HG02938 (cell line): ENCODE results near the gene PDCD4.
A peak's percentile ranks its signal among the peaks of the same experiment; 100 is the strongest.

ENCODE experiments used
- ATAC-seq: cut with Tn5 transposase; IDR thresholded peaks from one replicate; pipeline ENCODE4 v1.9.1; 2021; ENCODE audit warnings: mild to moderate bottlenecking, moderate library complexity; ENCODE audit not compliant: unreplicated experiment

Gene PDCD4

DNA sequence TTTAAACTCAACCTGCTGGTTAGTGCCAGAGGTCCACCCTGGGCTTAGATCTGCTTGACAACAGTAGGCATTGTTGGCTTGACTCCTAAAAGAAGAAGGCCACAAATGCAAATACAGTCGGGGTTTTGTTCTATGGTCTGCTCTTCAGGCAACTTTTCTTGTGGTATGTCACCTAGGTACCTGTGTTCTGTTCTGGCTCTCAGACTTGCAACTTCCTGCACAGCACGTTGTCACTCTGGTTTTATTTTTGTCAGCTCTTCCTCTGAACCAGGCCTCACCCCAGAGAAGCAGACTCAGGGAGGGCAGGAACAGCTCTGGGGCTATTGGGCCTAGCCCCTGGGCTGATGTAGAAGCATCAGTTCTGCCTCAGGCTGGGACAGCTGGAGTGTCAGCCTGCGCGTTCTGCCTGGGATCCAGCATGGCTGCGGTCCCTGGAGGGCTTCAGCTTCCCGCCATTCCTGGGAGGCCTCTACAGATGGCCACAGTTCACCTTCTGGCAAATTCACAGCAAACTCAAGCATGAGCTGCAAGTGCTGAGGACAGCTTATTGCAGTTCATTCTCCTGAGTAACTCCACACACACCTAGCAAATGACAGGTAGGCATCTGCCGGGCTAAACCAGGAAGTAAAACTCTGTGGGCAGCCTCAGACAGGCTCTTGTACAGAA is 11.0 kb upstream of the PDCD4 start:
- peak; percentile 49 for ATAC-seq

DNA sequence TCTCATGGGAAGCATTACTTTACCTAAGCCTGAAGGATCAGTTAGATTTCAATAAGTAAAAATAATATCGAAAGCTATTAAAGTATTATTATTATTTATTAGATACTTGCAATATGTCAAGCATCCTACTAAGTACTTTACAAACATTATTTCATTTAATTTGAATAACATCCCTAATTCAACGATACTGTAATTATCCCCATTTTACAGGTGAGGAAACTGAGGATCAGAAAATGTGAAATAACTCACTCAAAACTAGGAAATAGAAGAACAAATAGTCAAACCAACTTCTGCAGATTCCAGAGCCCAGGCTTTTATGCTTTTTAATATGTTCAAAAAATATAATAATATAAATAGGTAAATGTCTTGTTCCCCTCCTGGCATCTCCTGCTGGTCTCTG is 10.3 kb upstream of the PDCD4 start:
- no peak for ATAC-seq

DNA sequence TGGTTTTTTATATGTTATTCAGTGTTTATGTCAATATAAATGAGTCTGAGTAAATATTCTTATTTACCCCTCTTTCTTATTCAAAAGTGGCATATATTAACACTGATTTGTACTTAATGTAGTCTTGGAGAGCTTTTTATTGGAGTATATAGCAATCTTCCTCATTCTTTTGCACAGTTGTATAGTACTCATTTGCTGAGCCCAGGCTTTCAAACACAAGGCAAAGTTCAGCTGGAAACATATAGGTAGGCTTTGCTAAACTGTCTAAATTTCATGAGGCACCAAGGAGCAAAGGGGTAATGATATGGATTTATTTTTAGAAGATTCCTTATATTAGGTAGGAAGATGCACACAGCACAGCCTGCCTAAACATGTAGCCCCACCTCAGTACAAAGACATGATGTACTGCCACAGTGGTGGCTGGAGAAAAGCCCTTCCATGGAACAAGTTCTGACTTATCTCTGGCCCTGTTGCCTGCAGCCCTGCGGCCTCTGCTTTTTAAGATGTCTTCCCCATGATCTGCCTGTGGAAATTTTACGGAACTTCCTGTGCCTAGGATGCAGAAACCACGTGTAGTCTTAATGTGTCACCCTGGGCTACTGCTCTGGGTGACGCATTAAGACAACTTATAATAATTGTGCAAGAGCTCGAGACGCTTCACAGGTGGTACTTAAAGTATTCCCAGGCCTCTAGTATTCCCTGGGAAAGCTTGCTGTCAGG is 9.6 kb upstream of the PDCD4 start:
- ATAC-seq: no peak

DNA sequence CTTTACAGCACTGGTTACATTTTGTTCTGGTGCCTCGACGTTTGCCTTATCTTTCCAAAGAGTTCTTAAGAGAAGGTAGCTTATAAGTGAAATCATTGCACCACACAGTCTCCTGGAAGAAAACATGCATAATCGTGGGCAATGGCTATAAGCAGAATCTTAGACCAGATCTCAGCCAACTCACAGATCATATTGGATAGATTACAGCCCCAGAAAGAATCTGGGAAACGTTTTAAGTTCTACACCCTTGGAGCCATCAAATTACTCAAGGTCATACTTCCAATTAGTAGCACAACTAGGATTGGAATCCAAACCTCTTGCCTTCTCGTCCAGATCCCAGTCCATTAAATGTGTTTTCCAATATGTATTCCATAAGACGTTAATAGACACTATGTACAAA is 8.8 kb upstream of the PDCD4 start:
- no peak for ATAC-seq

DNA sequence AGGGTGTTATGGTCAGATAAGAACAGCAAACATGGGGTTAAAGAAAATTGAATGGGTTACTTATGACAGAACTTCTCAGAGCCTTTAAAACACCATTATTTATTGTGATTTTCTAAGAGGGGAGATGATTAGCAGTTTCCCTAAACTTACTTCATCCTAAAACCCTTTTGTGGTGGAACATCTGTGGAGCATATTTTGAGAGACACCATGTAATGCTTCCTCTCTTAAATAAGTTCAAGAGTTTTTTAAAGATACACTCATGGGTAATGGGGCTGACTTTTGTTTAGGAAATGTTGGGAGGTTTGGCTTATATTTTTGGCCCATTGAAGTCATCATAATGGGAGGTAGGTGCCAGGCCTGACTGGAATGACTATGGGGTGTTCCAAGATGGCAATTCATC is 8.4 kb upstream of the PDCD4 start:
- no peak for ATAC-seq

DNA sequence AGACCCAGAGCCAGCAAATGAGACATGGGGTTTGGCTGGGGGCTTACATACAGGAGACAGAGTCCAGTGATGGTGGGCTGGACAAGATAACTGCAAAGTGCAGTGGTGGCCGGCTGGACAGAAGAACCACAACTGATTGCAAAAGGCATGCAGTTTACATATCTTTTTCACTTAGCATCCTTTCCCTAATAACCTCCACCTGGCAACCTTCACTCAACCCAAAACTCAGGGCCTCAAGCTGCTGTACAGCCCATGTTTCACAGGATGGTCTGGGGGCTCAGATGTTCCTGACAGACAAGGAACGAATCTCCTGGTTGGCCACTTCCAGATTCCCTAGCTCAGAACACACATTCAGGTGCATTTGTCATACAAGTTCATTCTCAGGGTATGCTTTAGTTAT is 7.8 kb upstream of the PDCD4 start:
- no peak for ATAC-seq

DNA sequence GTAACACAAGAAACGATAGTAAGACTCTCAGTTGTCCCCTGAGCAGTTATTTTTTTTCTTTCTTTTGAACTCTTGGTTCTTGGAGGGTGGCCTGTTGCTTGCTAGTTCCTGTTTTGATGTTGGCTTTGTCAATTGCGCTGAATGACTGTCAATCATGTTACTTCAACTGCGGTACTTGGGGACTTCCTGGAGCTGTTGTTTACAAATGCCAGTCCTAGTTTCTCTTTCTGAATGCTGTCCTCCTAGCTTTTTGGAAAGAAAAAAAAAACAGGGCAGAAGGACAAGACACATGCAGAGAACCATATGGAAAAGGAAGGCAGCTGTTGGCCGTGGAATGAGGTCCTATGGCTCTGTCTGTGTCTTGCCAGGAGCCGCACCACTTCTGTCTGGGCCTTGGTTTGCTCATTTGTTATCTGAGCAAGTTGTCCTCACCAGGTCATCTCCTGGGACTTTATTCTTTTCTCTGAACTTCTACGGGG is 7.0 kb upstream of the PDCD4 start:
- ATAC-seq: peak; percentile 63

DNA sequence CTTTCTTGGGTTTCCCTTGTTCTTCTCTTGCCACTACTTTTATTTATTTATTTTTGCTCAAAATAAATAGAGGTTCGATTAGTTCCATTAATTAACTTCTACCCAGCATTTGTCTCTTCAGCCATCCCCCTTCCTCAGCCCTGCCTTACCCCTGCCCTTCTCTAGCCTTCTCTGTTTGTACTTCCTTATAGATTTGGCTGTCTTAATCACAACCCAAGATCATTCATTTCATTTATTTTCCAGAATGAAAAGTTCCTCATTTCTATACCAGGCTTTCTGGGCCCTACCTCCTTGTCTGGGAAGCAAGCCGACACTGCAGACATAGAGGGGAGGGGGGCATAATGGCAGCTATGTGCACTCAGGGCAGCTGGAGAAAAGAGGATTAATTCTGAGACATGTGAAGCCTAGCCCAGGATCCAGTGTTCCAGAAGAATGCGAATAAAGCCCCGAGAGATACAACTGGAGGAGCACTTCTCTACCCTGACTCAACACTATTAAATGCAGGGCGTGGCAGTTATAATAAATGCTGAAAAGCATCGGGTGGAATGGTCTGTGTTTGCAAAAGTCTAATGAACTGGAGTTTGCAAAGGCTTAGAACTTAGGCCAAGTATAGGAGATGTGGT is 6.4 kb upstream of the PDCD4 start:
- no peak for ATAC-seq

DNA sequence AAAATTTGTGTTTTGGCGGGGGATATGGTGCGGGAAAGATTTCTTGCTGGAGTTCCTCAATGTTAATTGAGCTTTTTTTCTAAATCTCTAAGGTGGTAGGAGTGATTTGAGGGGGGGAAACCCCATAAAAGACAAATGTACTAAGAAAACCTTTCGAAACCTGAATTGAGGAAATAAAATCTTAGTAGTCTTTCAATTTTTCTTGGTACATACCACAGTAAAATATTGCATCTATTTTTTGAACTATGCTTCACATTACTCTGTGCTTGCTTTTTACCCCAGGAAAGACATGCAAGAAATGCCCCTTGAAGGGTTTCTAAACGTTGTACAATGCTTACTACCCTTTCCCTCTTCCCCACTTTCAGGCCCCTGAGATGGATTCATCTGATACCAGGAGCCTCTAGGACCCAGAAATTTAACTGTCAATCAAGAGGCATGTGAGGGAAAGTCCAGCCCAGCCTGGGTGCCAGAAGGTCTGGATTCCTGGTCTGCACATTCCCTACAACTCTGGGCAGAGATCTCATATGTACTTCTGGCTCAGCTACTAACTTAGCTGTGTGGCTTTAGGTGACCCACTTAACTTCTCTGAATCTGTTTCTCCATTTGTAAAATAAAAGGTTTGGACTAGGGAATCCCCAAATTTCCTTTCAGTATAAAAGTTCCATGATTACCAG is 5.8 kb upstream of the PDCD4 start:
- peak; percentile 37 for ATAC-seq

DNA sequence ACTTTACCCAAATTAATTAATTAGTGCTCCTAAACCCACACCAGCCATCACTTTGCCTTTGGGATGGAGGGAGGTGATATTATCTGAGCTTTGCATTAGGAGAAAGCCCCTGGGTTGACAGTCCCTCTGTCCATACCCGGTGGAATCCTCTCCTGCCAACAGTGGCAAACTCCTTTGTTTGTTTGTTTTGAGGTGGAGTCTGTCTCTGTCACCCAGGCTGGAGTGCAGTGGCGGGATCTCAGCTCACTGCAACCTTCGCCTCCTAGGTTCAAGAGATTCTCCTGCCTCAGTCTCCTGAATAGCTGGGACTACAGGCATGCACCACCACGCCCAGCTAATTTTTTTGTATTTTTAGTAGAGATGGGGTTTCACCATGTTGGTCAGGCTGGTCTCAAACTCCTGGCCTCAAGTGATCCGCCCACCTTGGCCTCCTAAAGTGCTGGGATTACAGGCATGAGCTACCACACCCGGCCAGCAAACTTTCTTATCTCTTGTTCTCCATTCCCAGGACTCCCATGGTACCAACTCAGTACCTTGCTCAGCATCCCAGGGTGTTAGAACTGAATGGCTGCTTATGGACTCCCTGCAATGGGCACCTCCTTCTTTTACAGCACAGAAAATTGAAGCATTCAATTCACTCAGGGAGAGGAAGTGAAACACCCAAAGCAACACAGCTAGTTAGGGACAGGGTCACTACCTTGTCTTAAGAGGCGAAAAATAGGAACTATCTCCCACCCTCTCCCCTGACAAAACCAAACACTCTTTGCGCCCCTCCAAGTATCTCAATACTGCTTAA is 4.5 kb upstream of the PDCD4 start:
- ATAC-seq: peak; percentile 39

DNA sequence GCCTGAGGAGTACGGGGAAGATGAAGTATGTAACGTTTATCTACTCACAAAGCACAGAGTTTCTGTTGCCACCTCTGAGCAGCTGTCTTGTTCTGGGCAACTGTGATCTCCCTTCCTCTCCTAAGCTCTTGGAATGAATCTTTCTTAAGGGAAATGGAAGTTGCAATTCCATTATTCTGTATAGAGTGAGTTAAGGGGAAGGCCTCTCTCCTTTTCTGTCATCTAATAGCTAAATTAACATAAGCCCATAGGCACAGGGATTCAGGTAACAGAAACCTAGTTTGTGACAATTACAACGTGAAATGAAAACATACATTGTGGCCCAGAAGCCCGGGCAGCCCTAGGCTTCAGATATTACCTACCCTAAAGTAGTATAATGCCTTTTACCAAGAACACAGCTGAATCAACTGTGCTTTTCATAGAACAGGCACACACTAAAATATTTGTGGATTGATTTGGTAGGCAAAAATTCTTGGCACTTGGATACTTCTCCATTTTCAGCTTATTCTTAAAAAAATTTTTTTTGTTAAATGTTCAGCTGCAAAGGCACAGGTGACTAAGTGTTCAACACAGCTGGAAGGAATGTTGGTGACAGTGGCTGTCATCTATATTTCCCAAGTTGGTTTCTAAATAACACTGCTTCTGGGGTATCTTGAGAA is 3.8 kb upstream of the PDCD4 start:
- no peak for ATAC-seq

DNA sequence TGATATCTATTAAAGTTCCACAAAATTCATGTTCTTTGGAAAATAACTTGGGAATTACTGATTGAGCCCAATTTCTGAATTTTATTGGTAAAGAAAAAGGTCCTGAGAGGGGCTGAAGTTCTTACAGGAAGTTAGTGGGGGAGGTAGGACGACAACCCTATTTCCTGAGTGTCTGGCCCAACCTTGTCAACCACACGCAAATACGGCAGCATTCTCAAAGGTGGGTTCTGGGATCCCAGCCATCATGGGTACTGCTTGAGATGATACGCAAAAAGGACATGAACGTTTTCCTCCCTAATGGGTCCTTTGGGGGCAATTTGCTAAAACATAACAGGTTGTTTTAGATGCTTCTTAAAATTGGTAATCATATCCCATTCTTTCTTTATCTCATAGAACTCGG is 2.7 kb upstream of the PDCD4 start:
- no peak for ATAC-seq

DNA sequence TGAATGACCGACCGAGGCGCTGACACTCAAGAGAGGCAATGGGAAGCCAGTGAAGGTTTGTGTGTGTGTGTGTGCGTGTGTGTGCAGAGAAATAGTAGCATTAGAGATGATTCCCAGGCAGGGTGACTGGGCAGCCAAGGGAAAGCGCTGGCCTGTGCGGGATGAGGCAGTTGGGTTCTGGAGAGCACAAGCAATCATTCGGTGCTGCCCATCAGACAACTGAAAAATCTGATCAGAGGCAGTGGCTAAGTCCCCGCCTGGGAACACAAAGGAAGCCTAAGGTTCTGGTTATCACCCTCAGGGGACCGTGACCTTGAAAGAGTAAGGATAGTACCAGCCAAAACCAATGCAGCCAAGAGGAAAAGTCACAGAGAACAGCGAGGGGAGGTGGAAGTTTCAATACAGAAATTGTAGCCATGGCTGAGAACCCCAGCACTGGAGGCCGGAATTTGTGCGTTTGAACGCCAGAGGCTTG is 868 bp upstream of the PDCD4 start:
- ATAC-seq: no peak

DNA sequence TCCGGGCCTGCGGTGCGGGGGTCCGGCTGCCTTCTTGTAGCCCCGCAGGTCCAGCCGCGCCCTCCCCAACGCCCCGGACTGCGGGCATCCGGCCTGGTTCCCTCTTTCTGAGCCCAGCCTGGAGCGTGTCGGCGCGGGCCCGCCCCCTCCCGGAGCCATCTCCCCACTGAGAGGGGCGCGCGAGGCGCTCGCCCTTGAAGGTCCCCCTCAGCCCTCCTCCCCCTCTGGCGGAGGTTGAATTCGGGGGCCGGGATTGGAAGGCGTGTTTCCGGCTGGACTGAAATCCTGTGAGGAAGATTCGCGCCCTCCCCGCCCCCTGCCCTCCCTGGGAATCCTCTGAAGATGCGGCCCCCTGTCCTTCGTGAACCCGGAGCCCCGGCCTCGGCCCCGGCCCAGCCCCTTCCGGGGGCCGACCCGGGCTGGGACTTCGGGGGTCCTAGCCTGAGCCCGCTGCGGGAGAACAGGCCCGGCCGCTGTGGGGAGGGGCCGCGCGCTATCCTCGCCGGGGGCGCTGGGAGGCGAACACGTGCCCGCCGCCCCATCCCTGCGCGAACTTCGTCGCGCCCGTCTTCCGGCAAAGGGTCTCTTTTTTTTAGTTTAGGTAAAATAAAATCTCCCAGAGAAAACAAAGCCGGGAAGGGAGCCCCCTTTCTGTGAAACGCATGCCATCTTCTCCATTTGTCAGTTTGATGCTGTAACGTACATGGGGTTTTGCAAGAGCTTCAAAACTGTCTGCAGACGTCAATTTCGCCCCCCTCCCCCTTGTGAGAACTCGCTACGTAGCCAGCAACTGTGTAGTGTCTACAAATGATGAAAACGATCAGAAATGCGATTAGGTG is 636 bp downstream of the PDCD4 start:
- peak; percentile 39 for ATAC-seq

DNA sequence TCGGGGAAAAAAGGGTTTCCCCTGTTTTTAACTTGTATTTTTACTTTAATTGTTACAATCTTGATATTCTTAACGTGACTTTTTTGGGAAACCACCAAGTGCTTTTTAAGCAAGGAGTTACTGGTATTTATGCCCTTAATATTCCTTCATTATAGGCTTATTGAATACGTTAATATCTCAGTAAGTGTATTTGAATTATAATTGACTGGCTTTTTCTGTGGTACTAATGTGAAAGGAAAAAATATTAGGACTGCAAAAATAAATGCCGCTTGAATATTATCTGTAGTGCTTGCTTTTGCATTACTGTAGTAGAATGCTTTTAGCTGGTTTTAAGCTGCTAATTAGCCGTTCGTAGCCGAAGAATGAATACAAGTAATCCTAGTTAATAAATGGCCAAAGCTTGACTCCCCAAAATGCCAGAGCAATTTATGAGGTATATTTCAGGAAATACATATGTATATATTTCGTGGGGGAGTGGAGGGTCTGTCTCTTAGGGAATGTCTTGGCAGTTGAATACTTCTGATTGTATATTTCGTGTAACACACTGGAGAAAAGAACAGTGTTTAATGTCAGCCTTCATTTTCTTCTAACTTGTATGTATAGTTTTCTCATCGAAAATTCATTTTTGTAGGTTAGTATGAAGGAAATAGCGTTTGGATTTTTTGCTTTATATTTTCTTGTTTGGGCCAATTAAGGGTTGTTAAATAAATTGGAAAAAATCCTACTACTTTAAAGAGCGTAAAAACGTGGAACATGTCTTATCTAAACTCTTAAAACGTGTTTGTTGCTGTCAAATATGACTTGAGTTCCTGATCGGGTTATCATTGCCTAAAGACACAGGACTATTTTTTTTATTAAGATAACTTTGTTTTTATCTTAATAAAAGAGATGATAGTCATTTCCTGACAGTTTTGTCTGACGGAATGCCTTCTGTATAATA is 1.5 kb downstream of the PDCD4 start:
- no peak for ATAC-seq

DNA sequence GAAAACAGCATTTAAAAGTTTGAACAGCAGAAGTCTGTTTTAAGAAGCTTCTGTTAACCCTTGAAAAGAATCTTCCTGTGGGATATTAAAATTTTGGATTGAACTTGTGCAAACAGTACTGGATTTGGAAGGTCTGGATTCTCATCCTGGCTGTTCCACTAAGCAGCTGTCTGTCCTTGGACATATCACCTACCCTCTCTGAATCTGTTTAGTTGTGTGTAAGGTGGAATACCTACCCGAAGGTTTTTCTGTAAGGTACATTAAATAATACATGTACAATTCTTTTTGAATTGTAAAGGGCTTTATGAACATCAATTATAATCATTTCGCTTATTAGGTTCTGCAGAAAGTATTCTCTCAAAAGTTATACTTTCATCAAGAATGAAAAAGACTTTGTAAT is 2.2 kb downstream of the PDCD4 start:
- ATAC-seq: no peak

DNA sequence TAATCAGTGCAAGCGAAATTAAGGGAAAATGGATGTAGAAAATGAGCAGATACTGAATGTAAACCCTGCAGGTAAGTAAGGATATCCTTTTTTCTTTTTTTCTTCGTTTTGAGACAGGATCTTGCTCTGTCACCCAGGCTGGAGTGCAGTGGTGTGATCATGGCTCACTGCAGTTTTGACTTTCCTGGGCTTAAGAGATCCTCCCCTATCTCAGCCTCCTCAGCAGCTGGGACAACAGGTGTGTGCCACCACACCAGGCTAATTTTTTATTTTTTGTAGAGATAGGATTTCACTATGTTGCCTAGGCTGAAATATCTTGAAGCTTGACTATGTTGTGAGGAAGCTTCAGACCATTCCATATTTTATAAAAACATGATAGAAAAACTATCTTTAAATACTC is 4.3 kb downstream of the PDCD4 start:
- ATAC-seq: no peak

DNA sequence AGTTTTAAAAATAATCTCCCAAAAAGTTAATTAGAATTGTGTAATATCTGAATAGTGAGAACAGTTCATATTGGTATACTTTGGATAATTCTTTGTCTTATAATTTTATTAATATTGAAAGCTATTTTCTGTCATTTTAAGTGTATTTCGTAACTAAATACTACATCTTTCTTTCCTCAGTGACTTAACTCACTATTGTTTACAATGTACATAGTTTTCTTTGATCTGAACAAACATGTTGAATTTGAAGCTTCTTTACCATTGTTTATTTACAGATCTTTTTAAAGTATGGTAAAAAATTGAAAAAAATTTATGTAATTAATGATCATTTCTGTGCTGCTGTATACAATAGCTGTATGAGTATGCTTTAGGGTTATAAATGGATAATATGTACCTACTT is 5.1 kb downstream of the PDCD4 start:
- ATAC-seq: no peak
